Measurements from ENCODE around the gene HBQ1.
"Not testable (repeated sequence)": the region's sequence is repeated elsewhere in the genome, so short reads cannot be mapped to it uniquely, and the experiment has no call there.

HBQ1 gene

GRCh38 chr16:228151-228851, 48.0 kb downstream of the HBQ1 start:
- Histone ChIP-seq H3K27me3 (ENCODE audit: control insufficient read depth, insufficient read depth, low read length) (no peaks in the 10 kb centered on the region), H3K27ac (ENCODE audit: low read depth, low read length) (peak overlapping the region; percentile 92), H3K9ac (ENCODE audit: low read length) (peak overlapping the region; percentile 98), H3K4me3 (ENCODE audit: low read depth, low read length) (peak overlapping the region; percentile 89), H3K9me3 (ENCODE audit: control insufficient read depth, insufficient read depth, low read depth, low read length) (no peaks in the 10 kb centered on the region), H3K4me1 (ENCODE audit: control insufficient read depth, insufficient read depth, low read length) (no peaks in the 10 kb centered on the region), H3K36me3 (ENCODE audit: control insufficient read depth, insufficient read depth, low read length) (peaks cover 45% of the 10 kb centered on the region)

GRCh38 chr16:228852-229730, 48.8 kb downstream of the HBQ1 start, which contains the start of gene LUC7L:
TSS of gene LUC7L (minus strand) at chr16:229449. CDS start at chr16:229339, 110 bp downstream.
- Histone ChIP-seq H3K27me3 (ENCODE audit: control insufficient read depth, insufficient read depth, low read length) (no peaks in the 10 kb centered on the region), H3K4me3 (ENCODE audit: low read depth, low read length) (peak within 1 kb of the TSS; percentile 89), H3K9ac (ENCODE audit: low read length) (peak within 1 kb of the TSS; percentile 98)

GRCh38 chr16:229731-230281, 49.5 kb downstream of the HBQ1 start:
- Histone ChIP-seq H3K4me3 (ENCODE audit: low read depth, low read length) (peak overlapping the region; percentile 89), H3K36me3 (ENCODE audit: control insufficient read depth, insufficient read depth, low read length) (peaks cover 35% of the 10 kb centered on the region), H3K27me3 (ENCODE audit: control insufficient read depth, insufficient read depth, low read length) (no peaks in the 10 kb centered on the region), H3K9me3 (ENCODE audit: control insufficient read depth, insufficient read depth, low read depth, low read length) (no peaks in the 10 kb centered on the region), H3K9ac (ENCODE audit: low read length) (no peak overlapping the region), H3K4me1 (ENCODE audit: control insufficient read depth, insufficient read depth, low read length) (no peaks in the 10 kb centered on the region), H3K27ac (ENCODE audit: low read depth, low read length) (no peak overlapping the region)

More at GRCh38 chr16:228852-229730, 48.8 kb downstream of the HBQ1 start, which contains the start of gene LUC7L:
- Histone ChIP-seq H3K9me3 (ENCODE audit: control insufficient read depth, insufficient read depth, low read depth, low read length) (no peaks in the 10 kb centered on the region), H3K36me3 (ENCODE audit: control insufficient read depth, insufficient read depth, low read length) (peaks cover 40% of the 10 kb centered on the region), H3K27ac (ENCODE audit: low read depth, low read length) (peak within 1 kb of the TSS; percentile 92), H3K4me1 (ENCODE audit: control insufficient read depth, insufficient read depth, low read length) (no peaks in the 10 kb centered on the region)

- H3K4me3 ChIP-seq (ENCODE audit: low read depth, low read length); H3K27me3 ChIP-seq (ENCODE audit: control insufficient read depth, insufficient read depth, low read length); H3K9ac ChIP-seq (ENCODE audit: low read length); H3K27ac ChIP-seq (ENCODE audit: low read depth, low read length); H3K9me3 ChIP-seq (ENCODE audit: control insufficient read depth, insufficient read depth, low read depth, low read length); H3K4me1 ChIP-seq (ENCODE audit: control insufficient read depth, insufficient read depth, low read length): not testable (repeated sequence)
- H3K36me3 ChIP-seq (ENCODE audit: control insufficient read depth, insufficient read depth, low read length): peaks cover 31% of the 10 kb centered on the region
Measured at GRCh38 chr16:230351-230750, 50.1 kb downstream of the HBQ1 start.
